ENCODE results near the gene CALML4. TPM values are rescaled to one million over a fixed set of nuclear protein-coding genes. Genes with fewer than 3 reads are reported as not detected.
"Not testable (repeated sequence)": the region's sequence is repeated elsewhere in the genome, so short reads cannot be mapped to it uniquely, and the experiment has no call there.

Gene CALML4
- total RNA-seq, 4 donors from 2014 or later = 57.8 to 153 (median 126) TPM

- H3K9me3 ChIP-seq = no peaks in the 10 kb centered on the region
- TF ChIP-seq POLR2A (IDR thresholded peaks at IDR 0.05) = no peak
- TF ChIP-seq CTCF (IDR thresholded peaks at IDR 0.05) = no peak
- H3K36me3 ChIP-seq = no peaks in the 10 kb centered on the region
- peak in 1 of 3 donors; percentile 44 for DNase-seq
- H3K27ac ChIP-seq = peak overlapping the region in 3 of 4 donors; percentile 84 to 91 (median 91)
- H3K4me1 ChIP-seq = peaks cover 0 to 33% (median 9%) of the 10 kb centered on the region in 4 donors
- H3K4me3 ChIP-seq = peak overlapping the region; percentile 82 to 98 (median 88)
- no peaks in the 10 kb centered on the region for H3K27me3 ChIP-seq
Measured at GRCh38 chr15:68228143-68228970, 23.2 kb upstream of the CALML4 start.

GRCh38 chr15:68227643-68228142 lies 22.6 kb upstream of the CALML4 start:
- Histone ChIP-seq H3K36me3 (no peaks in the 10 kb centered on the region), H3K27me3 (no peaks in the 10 kb centered on the region), H3K4me3 (peak overlapping the region in 2 of 4 donors; percentile 82 to 98), H3K4me1 (peaks cover 0 to 30% (median 9%) of the 10 kb centered on the region in 4 donors), H3K27ac (no peak overlapping the region), H3K9me3 (no peaks in the 10 kb centered on the region)
- TF ChIP-seq POLR2A (IDR thresholded peaks at IDR 0.05) (no peak), CTCF (IDR thresholded peaks at IDR 0.05) (no peak)
- DNase-seq = no peak

- not testable (repeated sequence) for H3K36me3 ChIP-seq, DNase-seq
Measured at GRCh38 chr15:68225442-68225841, 20.3 kb upstream of the CALML4 start.

GRCh38 chr15:68224546-68225250 lies 19.6 kb upstream of the CALML4 start:
- DNase-seq = peak in 1 of 3 donors; percentile 20
- H3K27ac ChIP-seq = no peak overlapping the region

More at GRCh38 chr15:68225442-68225841, 20.3 kb upstream of the CALML4 start:
- H3K9me3 ChIP-seq, H3K27me3 ChIP-seq, H3K27ac ChIP-seq, H3K4me3 ChIP-seq: not testable (repeated sequence)
- H3K4me1 ChIP-seq = peaks cover 0 to 19% (median 9%) of the 10 kb centered on the region in 4 donors

DNA sequence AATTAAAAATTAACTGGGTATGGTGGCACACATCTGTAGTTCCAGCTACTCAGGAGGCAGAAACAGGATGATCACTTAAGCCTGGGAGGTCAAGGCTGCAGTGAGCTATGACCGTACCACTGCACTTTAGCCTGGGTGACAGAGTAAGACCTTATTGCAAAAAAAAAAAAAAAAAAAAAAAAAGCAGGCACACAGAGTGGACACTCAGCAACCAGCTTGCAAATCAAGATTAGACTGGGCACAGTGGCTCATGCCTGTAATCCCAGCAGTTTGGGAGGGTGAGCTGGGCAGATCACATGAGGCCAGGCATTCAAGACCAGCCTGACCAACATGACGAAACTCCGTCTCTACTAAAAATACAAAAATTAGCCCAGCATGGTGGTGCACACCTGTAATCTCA lies 19.0 kb upstream of the CALML4 start:
- Histone ChIP-seq H3K36me3 (no peaks in the 10 kb centered on the region), H3K27me3 (no peaks in the 10 kb centered on the region), H3K4me3 (no peak overlapping the region), H3K27ac (no peak overlapping the region), H3K9me3 (no peaks in the 10 kb centered on the region), H3K4me1 (peaks cover 0 to 13% (median 6%) of the 10 kb centered on the region in 4 donors)
- DNase-seq = peak in 1 of 3 donors; percentile 4
- TF ChIP-seq POLR2A (IDR thresholded peaks at IDR 0.05) = no peak
- TF ChIP-seq CTCF (IDR thresholded peaks at IDR 0.05) = no peak

More at GRCh38 chr15:68224546-68225250, 19.6 kb upstream of the CALML4 start:
- Histone ChIP-seq H3K9me3 (no peaks in the 10 kb centered on the region), H3K27me3 (no peaks in the 10 kb centered on the region), H3K4me1 (peaks cover 0 to 13% (median 6%) of the 10 kb centered on the region in 4 donors), H3K4me3 (no peak overlapping the region), H3K36me3 (no peaks in the 10 kb centered on the region)
- no peak for TF ChIP-seq POLR2A (IDR thresholded peaks at IDR 0.05)
- TF ChIP-seq CTCF (IDR thresholded peaks at IDR 0.05) = no peak

Data from Peyer's patch (tissue), 4 donors.